OCI-LY7 (cell line): Measurements from ENCODE around the gene HEATR5B. TPM values are rescaled to one million over a fixed set of nuclear protein-coding genes. Genes with fewer than 3 reads are reported as not detected.
"Not testable (repeated sequence)": the region's sequence is repeated elsewhere in the genome, so short reads cannot be mapped to it uniquely, and the experiment has no call there.

Experiments
- BruUV-seq: library from RNA; stranded (reverse); fragments of 400-500 nt; replicated peaks from 2 replicates; lab custom pipeline; 2021; lab: Mats Ljungman, UMichigan
- CTCF ChIA-PET: fragments of 300-600 bp; sonication (Branson Sonifier 250); formaldehyde crosslinking; loops from one replicate; lab custom pipeline; 2022; ENCODE audit warnings: antibody characterized with exemption; ENCODE audit not compliant: unreplicated experiment; lab: Charles Lee
- POLR2A ChIA-PET: fragments of 300-600 bp; sonication (Branson Sonifier 250); formaldehyde crosslinking; loops from one replicate; lab custom pipeline; 2022; ENCODE audit warnings: antibody characterized with exemption; lab: Charles Lee
- DNase-seq: peaks from one replicate; pipeline ENCODE4 v3.0.0-alpha.2; 2015; ENCODE audit warnings: low spot score
- H2AFZ ChIP-seq: fragments of 200-600 bp; sonication (generic), shearing (Covaris generic); 2 replicates; pipeline ENCODE4 v1.6.1; 2014; ENCODE audit warnings: mild to moderate bottlenecking, antibody characterized with exemption, low read length, moderate library complexity
- H3K27ac ChIP-seq: fragments of 200-600 bp; sonication (generic); 2 replicates; pipeline ENCODE4 v1.5.1; 2014; ENCODE audit warnings: mixed run types, low read depth, mild to moderate bottlenecking, moderate library complexity, low read length, inconsistent platforms; ENCODE audit not compliant: poor library complexity, severe bottlenecking
- H3K36me3 ChIP-seq: fragments of 200-600 bp; sonication (generic); 2 replicates; pipeline ENCODE4 v1.6.1; 2014; ENCODE audit warnings: mild to moderate bottlenecking, antibody characterized with exemption, low read length, moderate library complexity, mixed read lengths; ENCODE audit not compliant: insufficient read depth
- H3K4me1 ChIP-seq: fragments of 200-600 bp; sonication (generic); 2 replicates; pipeline ENCODE4 v1.5.1; 2014; ENCODE audit warnings: mild to moderate bottlenecking, low read length; ENCODE audit not compliant: insufficient read depth, poor library complexity, severe bottlenecking
- H3K4me2 ChIP-seq: fragments of 200-600 bp; sonication (generic); 2 replicates; pipeline ENCODE4 v1.6.1; 2014; ENCODE audit warnings: mild to moderate bottlenecking, low read length
- H3K4me3 ChIP-seq: fragments of 200-600 bp; sonication (generic); 2 replicates; pipeline ENCODE4 v1.5.1; 2014; ENCODE audit warnings: mild to moderate bottlenecking, low read depth, low read length; ENCODE audit not compliant: poor library complexity, severe bottlenecking
- H3K79me2 ChIP-seq: fragments of 200-600 bp; sonication (generic); 2 replicates; pipeline ENCODE4 v1.6.1; 2016; ENCODE audit warnings: low read depth, mild to moderate bottlenecking, low read length, moderate library complexity, mixed read lengths; ENCODE audit not compliant: insufficient read depth
- H3K9me2 ChIP-seq: fragments of 200-600 bp; sonication (generic); 2 replicates; pipeline ENCODE4 v1.6.1; 2016; ENCODE audit warnings: mild to moderate bottlenecking, low read length, mixed read lengths; ENCODE audit not compliant: insufficient read depth
- H3K9me3 ChIP-seq: fragments of 200-600 bp; sonication (generic); 2 replicates; pipeline ENCODE4 v1.6.1; 2014; ENCODE audit warnings: mild to moderate bottlenecking, mixed run types, low read length, mixed read lengths
- H4K20me1 ChIP-seq: fragments of 200-600 bp; sonication (generic); 2 replicates; pipeline ENCODE4 v1.6.1; 2014; ENCODE audit warnings: mild to moderate bottlenecking, antibody characterized with exemption, low read length, moderate library complexity, mixed read lengths; ENCODE audit not compliant: insufficient read depth
- CTCF ChIP-seq: fragments of 200-600 bp; sonication (generic); conservative IDR thresholded peaks from 2 replicates; pipeline ENCODE4 v1.5.1; 2014; ENCODE audit warnings: mild to moderate bottlenecking, antibody characterized with exemption, low read length, moderate library complexity, mixed read lengths
- EZH2phosphoT487 ChIP-seq: fragments of 200-600 bp; sonication (generic); IDR thresholded peaks from 2 replicates; pipeline ENCODE4 v1.6.1; 2018; ENCODE audit warnings: low read depth, borderline replicate concordance, mild to moderate bottlenecking, mixed run types, antibody characterized with exemption, low read length, moderate library complexity, mixed read lengths
- intact Hi-C: fragments of 100-400 bp; cut with micrococcal nuclease; formaldehyde crosslinking; loops from one replicate; pipeline ENCODE4 v1.10.0; 2022; ENCODE audit not compliant: unreplicated experiment
- total RNA-seq, 2 experiments: library from RNA; depleted of rRNA in 1 of 2; stranded (reverse); fragments of >200 nt in 1 of 2; shearing (Covaris generic) in 1 of 2; gene quantifications; 2 replicates each; pipeline ENCODE4 v1.2.3, GENCODE V29; 2014 to 2022

The HEATR5B gene
- total RNA-seq, 2 experiments from 2014 or later: 23.8 to 34.5 TPM

GRCh38 chr2:36941867-36942266, 142.3 kb downstream of the HEATR5B start:
- BruUV-seq: no TSS peak
- no peak overlapping the region for H3K4me3 ChIP-seq
- H3K4me2 ChIP-seq: no peak overlapping the region
- H3K4me1 ChIP-seq: no peaks in the 10 kb centered on the region
- intact Hi-C loops: no loop called here
- no peak overlapping the region for H3K27ac ChIP-seq
- TF ChIP-seq EZH2phosphoT487 (no peak), CTCF (no peak)
- ChIA-PET CTCF (no interaction called here), POLR2A (interaction anchor here (1.4 kb wide), 1 partner anchor 13 kb away, joined by 3 read pairs; no protein-coding TSS in a partner anchor)
- DNase-seq: no peak
- H3K9me2 ChIP-seq: no peaks in the 10 kb centered on the region
- no peak overlapping the region for H2AFZ ChIP-seq
- H4K20me1 ChIP-seq: no peaks in the 10 kb centered on the region
- H3K9me3 ChIP-seq: no peaks in the 10 kb centered on the region
- no peaks in the 10 kb centered on the region for H3K36me3 ChIP-seq
- peaks cover 4% of the 10 kb centered on the region; the same call in 1 of the 2 replicates for H3K79me2 ChIP-seq

- H3K36me3 ChIP-seq, H2AFZ ChIP-seq, intact Hi-C loops, H3K4me2 ChIP-seq, H3K27ac ChIP-seq, H4K20me1 ChIP-seq, H3K79me2 ChIP-seq, H3K4me3 ChIP-seq, DNase-seq, H3K9me2 ChIP-seq, CTCF ChIA-PET, H3K9me3 ChIP-seq, BruUV-seq, H3K4me1 ChIP-seq: not testable (repeated sequence)
- POLR2A ChIA-PET: interaction anchor here (0.6 to 0.9 kb wide), 2 partner anchors 28 to 93 kb away, joined by 3 to 4 read pairs; no protein-coding TSS in a partner anchor
Observed at GRCh38 chr2:36936526-36936925, 147.6 kb downstream of the HEATR5B start.

GRCh38 chr2:36931688-36932087, 152.5 kb downstream of the HEATR5B start:
- H3K9me2 ChIP-seq, H3K79me2 ChIP-seq, H3K36me3 ChIP-seq, H3K4me1 ChIP-seq, BruUV-seq, H2AFZ ChIP-seq, H3K4me2 ChIP-seq, H3K27ac ChIP-seq, H4K20me1 ChIP-seq, intact Hi-C loops, H3K9me3 ChIP-seq, CTCF ChIA-PET, DNase-seq, H3K4me3 ChIP-seq: not testable (repeated sequence)
- POLR2A ChIA-PET: interaction anchor here (0.6 to 1.1 kb wide), 2 partner anchors 28 to 174 kb away, joined by 3 read pairs; no protein-coding TSS in a partner anchor

Other genes with a start within 250 kb of the HEATR5B start
- 16.0 and 16.1 TPM in 2 replicates for gene STRN, start 117.8 kb downstream of the HEATR5B start, total RNA-seq (2014; rRNA removed; shearing (Covaris generic))
- 32.6 and 33.9 TPM in 2 replicates for gene STRN, start 117.8 kb downstream of the HEATR5B start, total RNA-seq (2022)
- 11.6 and 21.2 TPM in 2 replicates for gene GPATCH11, start 146 bp upstream of the HEATR5B start, total RNA-seq (2014; rRNA removed; shearing (Covaris generic))
- gene GPATCH11, start 146 bp upstream of the HEATR5B start, total RNA-seq (2022): 18.9 and 24.5 TPM in 2 replicates
- gene EIF2AK2, start 72.6 kb upstream of the HEATR5B start, total RNA-seq (2014; rRNA removed; shearing (Covaris generic)): 3.2 and 3.6 TPM in 2 replicates
- gene EIF2AK2, start 72.6 kb upstream of the HEATR5B start, total RNA-seq (2022): 3.1 and 3.7 TPM in 2 replicates
- gene SULT6B1, start 104.3 kb upstream of the HEATR5B start, total RNA-seq (2014; rRNA removed; shearing (Covaris generic)): not detected in 2 replicates
- gene SULT6B1, start 104.3 kb upstream of the HEATR5B start, total RNA-seq (2022): not detected in 2 replicates
- gene CEBPZOS, start 112.1 kb upstream of the HEATR5B start, total RNA-seq (2014; rRNA removed; shearing (Covaris generic)): 19.2 and 31.1 TPM in 2 replicates
- 73.6 and 90.9 TPM in 2 replicates for gene CEBPZOS, start 112.1 kb upstream of the HEATR5B start, total RNA-seq (2022)
- 34.9 and 50.2 TPM in 2 replicates for gene CEBPZ, start 147.2 kb upstream of the HEATR5B start, total RNA-seq (2014; rRNA removed; shearing (Covaris generic))
- 55.1 and 57.2 TPM in 2 replicates for gene CEBPZ, start 147.2 kb upstream of the HEATR5B start, total RNA-seq (2022)
- 17.3 and 23.3 TPM in 2 replicates for gene NDUFAF7, start 147.3 kb upstream of the HEATR5B start, total RNA-seq (2014; rRNA removed; shearing (Covaris generic))
- 26.0 and 27.3 TPM in 2 replicates for gene NDUFAF7, start 147.3 kb upstream of the HEATR5B start, total RNA-seq (2022)
- gene PRKD3, start 240.5 kb upstream of the HEATR5B start, total RNA-seq (2014; rRNA removed; shearing (Covaris generic)): 63.2 and 74.3 TPM in 2 replicates
- 174 and 185 TPM in 2 replicates for gene PRKD3, start 240.5 kb upstream of the HEATR5B start, total RNA-seq (2022)